ENCODE data around the gene NKD1.

NKD1 gene

DNA sequence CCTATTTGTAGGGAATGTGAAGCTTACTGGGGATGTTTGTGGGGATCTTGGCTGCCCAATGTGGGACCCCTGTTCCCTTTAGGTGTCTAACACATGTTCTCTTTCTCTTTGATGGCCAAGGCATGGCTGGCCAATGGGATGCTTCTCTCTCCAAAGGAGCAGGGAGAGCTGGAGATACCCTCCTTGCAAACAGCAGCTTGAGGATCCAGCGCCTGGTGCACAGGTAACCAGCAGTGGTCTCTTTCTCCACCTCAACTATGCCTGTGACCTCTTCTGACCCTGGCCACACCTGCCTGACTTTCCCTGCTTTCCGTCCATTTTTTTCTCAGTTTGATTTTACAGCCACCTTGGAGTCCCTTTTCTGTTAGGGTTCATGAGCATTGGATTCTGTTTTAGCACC is 16.8 kb upstream of the NKD1 start:
- in situ Hi-C loops (cut with HindIII; ENCODE audit: low sequenced_read_pairs), result no loop called here
- TF ChIP-seq, protein P1, sequence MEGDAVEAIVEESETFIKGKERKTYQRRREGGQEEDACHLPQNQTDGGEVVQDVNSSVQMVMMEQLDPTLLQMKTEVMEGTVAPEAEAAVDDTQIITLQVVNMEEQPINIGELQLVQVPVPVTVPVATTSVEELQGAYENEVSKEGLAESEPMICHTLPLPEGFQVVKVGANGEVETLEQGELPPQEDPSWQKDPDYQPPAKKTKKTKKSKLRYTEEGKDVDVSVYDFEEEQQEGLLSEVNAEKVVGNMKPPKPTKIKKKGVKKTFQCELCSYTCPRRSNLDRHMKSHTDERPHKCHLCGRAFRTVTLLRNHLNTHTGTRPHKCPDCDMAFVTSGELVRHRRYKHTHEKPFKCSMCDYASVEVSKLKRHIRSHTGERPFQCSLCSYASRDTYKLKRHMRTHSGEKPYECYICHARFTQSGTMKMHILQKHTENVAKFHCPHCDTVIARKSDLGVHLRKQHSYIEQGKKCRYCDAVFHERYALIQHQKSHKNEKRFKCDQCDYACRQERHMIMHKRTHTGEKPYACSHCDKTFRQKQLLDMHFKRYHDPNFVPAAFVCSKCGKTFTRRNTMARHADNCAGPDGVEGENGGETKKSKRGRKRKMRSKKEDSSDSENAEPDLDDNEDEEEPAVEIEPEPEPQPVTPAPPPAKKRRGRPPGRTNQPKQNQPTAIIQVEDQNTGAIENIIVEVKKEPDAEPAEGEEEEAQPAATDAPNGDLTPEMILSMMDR (IDR thresholded peaks at IDR 0.05; ENCODE audit: low read depth, low read length, missing control alignments), result no peak
- no peak overlapping the region for H3K4me3 ChIP-seq (ENCODE audit: low read depth, low read length)
- no peak for DNase-seq (ENCODE audit: low read depth)

DNA sequence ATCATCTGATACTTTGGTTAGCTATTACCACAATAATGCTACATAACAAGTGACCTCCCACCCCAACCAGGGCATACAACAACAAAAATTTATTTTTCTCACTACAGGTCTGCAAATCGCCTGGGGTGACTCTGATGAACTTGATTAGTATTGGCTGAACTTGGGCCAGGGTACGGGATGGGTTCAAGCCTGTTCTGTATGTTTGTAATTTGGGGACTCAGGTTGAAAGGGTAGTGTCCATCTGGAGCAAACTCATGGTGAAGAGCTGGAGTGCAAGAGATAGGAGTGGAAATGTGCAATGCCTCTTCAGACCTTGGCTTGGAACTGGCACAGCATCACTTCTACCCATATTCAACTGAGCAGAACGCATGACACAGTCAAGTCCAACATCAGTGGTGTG is 16.3 kb upstream of the NKD1 start:
- in situ Hi-C loops (cut with HindIII; ENCODE audit: low sequenced_read_pairs), result no loop called here
- no peak for DNase-seq (ENCODE audit: low read depth)
- no peak overlapping the region for H3K4me3 ChIP-seq (ENCODE audit: low read depth, low read length)
- TF ChIP-seq, protein P1 (IDR thresholded peaks at IDR 0.05; ENCODE audit: low read depth, low read length, missing control alignments), result no peak

DNA sequence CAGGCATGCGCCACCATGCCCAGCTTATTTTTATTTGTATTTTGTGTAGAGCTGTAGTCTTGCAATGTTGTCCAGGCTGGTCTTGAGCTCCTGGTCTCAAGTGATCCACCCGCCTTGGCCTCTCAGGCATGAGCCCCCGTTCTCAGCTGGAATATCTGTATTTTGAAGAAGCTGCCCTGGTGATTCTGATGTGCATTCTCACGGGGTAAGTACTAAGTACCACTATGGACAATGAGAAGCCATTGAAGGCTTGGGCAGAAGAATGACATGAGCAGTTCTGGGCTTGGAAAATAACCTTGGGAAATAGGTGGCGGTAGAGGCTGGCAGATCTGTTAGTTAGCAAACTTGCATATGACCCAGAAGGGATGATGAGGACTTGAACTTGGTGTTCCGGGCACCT is 15.6 kb upstream of the NKD1 start:
- in situ Hi-C loops (cut with HindIII; ENCODE audit: low sequenced_read_pairs), result no loop called here
- no peak for DNase-seq (ENCODE audit: low read depth)
- TF ChIP-seq, protein P1 (IDR thresholded peaks at IDR 0.05; ENCODE audit: low read depth, low read length, missing control alignments), result no peak
- no peak overlapping the region for H3K4me3 ChIP-seq (ENCODE audit: low read depth, low read length)

DNA sequence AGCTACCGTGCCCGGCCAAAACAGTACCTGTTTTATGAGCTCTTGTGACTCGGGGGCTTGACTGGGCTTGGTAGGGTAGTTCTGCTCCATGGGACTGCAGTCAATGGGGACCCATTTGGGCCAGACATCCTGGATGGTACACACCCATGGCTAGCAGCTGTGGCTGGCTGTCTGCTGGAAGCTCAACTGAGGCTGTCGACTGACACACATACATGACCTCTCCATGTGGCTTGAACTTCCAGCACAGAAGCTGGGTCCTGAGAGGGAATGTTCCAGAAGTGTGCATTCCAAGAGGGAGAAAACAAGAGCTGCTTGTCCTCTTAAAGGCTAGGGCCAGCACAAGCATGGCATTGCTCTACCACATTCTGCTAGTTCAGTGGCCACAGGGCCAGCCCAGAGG is 14.9 kb upstream of the NKD1 start:
- in situ Hi-C loops (cut with HindIII; ENCODE audit: low sequenced_read_pairs), result no loop called here
- TF ChIP-seq, protein P1 (IDR thresholded peaks at IDR 0.05; ENCODE audit: low read depth, low read length, missing control alignments), result no peak
- no peak overlapping the region for H3K4me3 ChIP-seq (ENCODE audit: low read depth, low read length)
- DNase-seq (ENCODE audit: low read depth), result no peak

DNA sequence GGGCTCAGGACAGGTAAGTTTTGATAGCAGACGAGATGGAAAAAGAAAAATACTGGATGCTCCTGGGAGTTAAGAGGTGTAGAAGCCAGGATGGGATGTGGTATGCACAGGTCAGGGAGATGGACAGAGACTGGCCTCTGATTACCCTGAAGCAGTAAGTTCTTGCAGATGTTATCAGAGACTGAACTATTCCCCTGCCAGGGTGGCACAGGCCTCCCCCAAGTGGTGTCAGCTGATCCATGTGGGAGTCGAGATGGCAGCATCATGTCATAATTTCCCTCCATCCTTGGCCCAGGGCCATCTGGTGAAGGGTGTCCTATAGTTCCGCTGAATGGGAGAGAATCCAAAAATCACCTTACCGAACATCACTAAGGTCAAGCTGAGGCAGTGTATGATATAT is 14.1 kb upstream of the NKD1 start:
- in situ Hi-C loops (cut with HindIII; ENCODE audit: low sequenced_read_pairs), result no loop called here
- TF ChIP-seq, protein P1 (IDR thresholded peaks at IDR 0.05; ENCODE audit: low read depth, low read length, missing control alignments), result no peak
- no peak overlapping the region for H3K4me3 ChIP-seq (ENCODE audit: low read depth, low read length)
- no peak for DNase-seq (ENCODE audit: low read depth)

GRCh38 chr16:50534556-50534955 is 13.6 kb upstream of the NKD1 start:
- in situ Hi-C loops (cut with HindIII; ENCODE audit: low sequenced_read_pairs), result no loop called here
- no peak overlapping the region for H3K4me3 ChIP-seq (ENCODE audit: low read depth, low read length)
- TF ChIP-seq, protein P1 (IDR thresholded peaks at IDR 0.05; ENCODE audit: low read depth, low read length, missing control alignments), result no peak
- no peak for DNase-seq (ENCODE audit: low read depth)

GRCh38 chr16:50534958-50535357 is 13.2 kb upstream of the NKD1 start:
- in situ Hi-C loops (cut with HindIII; ENCODE audit: low sequenced_read_pairs), result no loop called here

More at GRCh38 chr16:50534958-50535357, 13.2 kb upstream of the NKD1 start:
- no peak for DNase-seq (ENCODE audit: low read depth)
- no peak overlapping the region for H3K4me3 ChIP-seq (ENCODE audit: low read depth, low read length)
- TF ChIP-seq, protein P1 (IDR thresholded peaks at IDR 0.05; ENCODE audit: low read depth, low read length, missing control alignments), result no peak

All from astrocyte of the cerebellum (primary cell).